K562 (cell line): Measurements from ENCODE around the gene IGF2R. TPM values are rescaled to one million over a fixed set of nuclear protein-coding genes. Genes with fewer than 3 reads are reported as not detected.

ENCODE experiments used
- ATAC-seq: fragments of 200-7000 bp; cut with Tn5 transposase; 3 replicates; pipeline ENCODE4 v1.9.1; 2020; ENCODE audit warnings: moderate library complexity
- BruUV-seq: library from RNA; stranded (reverse); fragments of 400-500 nt; replicated peaks from 2 replicates; lab custom pipeline; 2021; lab: Mats Ljungman, UMichigan
- CTCF ChIA-PET: fragments of 300-600 bp; formaldehyde crosslinking; extraction: SDS; loops from one replicate; lab custom pipeline; 2021; ENCODE audit warnings: low intra/inter-chr PET ratio; lab: Yijun Ruan, JAX
- POLR2A ChIA-PET: fragments of 300-600, 350-650 bp; sonication (Branson Sonifier 250); formaldehyde crosslinking; extraction: SDS; loops from one replicate; lab custom pipeline; 2021; ENCODE audit warnings: antibody characterized with exemption, inconsistent platforms; lab: Yijun Ruan, JAX
- DNase-seq, 4 experiments: peaks; one replicate each; pipeline versions ENCODE4 v3.0.0 to v3.0.0-alpha.2; 2011 to 2018; ENCODE audit warnings: low spot score in 3 of 4, mixed read lengths in 3 of 4; ENCODE audit errors: extremely low read depth in 1 of 4
- FAIRE-seq: peaks from 2 replicates; lab custom pipeline; 2011; peaks lifted over from hg19 to GRCh38; lab: Jason Lieb, UNC
- H2AFZ ChIP-seq: 2 replicates; pipeline ENCODE4 v1.6.0; 2011; ENCODE audit warnings: low read depth, low read length, control low read depth, inconsistent platforms
- H3K27ac ChIP-seq: fragments of 200-600 bp; 3 replicates; pipeline ENCODE4 v1.8.0; 2011; ENCODE audit warnings: low read depth, mild to moderate bottlenecking, control low read depth, inconsistent platforms, low read length, moderate library complexity, mixed read lengths; ENCODE audit errors: extremely low read depth
- H3K27me3 ChIP-seq, 2 experiments: fragments of 300-600 bp in 1 of 2; 2 replicates in 1 of 2; 3 replicates in 1 of 2; pipeline versions ENCODE4 v1.6.0 to v1.8.0; 2011; ENCODE audit warnings: inconsistent platforms in 2 of 2, low read length in 2 of 2, mild to moderate bottlenecking in 1 of 2, mixed read lengths in 1 of 2, moderate library complexity in 1 of 2; ENCODE audit not compliant: control insufficient read depth in 2 of 2, insufficient read depth in 2 of 2
- H3K36me3 ChIP-seq: fragments of 300-600 bp; 3 replicates; pipeline ENCODE4 v1.8.0; 2011; ENCODE audit warnings: mild to moderate bottlenecking, low read length, inconsistent platforms; ENCODE audit not compliant: control insufficient read depth, insufficient read depth
- H3K4me1 ChIP-seq, 2 experiments: fragments of 200-600 bp in 1 of 2; replicated peaks in 1 of 2; 2 replicates in 1 of 2; 3 replicates in 1 of 2; pipeline versions ENCODE4 v1.5.1 to v1.8.0; 2011; ENCODE audit warnings: inconsistent platforms in 2 of 2, low read length in 2 of 2, mild to moderate bottlenecking in 1 of 2, mixed read lengths in 1 of 2, moderate library complexity in 1 of 2; ENCODE audit not compliant: control insufficient read depth in 2 of 2, insufficient read depth in 2 of 2
- H3K4me2 ChIP-seq: 2 replicates; pipeline ENCODE4 v1.6.1; 2011; ENCODE audit warnings: low read length, control low read depth, inconsistent platforms, mixed read lengths; ENCODE audit not compliant: insufficient read depth
- H3K4me3 ChIP-seq: fragments of 200-600 bp; sonication (generic), shearing (Covaris generic); 2 replicates; pipeline ENCODE4 v1.5.1; 2016; ENCODE audit warnings: control low read depth, inconsistent platforms
- H3K79me2 ChIP-seq: fragments of 200-600 bp; 3 replicates; pipeline ENCODE4 v1.8.0; 2011; ENCODE audit warnings: low read length, inconsistent platforms; ENCODE audit not compliant: control insufficient read depth, insufficient read depth
- H3K9ac ChIP-seq, 2 experiments: 2 replicates each; pipeline versions ENCODE4 v1.6.0 to v1.6.1; 2011; ENCODE audit warnings: low read depth in 2 of 2, low read length in 2 of 2, control low read depth in 1 of 2, inconsistent platforms in 1 of 2, mild to moderate bottlenecking in 1 of 2, mixed read lengths in 1 of 2; ENCODE audit not compliant: insufficient read depth in 1 of 2
- H3K9me1 ChIP-seq: one replicate; pipeline ENCODE4 v1.6.0; 2011; ENCODE audit warnings: inconsistent platforms, mild to moderate bottlenecking, low read length, moderate library complexity; ENCODE audit not compliant: control insufficient read depth, insufficient read depth
- H3K9me3 ChIP-seq: replicated peaks from 2 replicates; pipeline ENCODE4 v1.5.1; 2011; ENCODE audit warnings: low read depth, low read length, inconsistent platforms; ENCODE audit not compliant: control insufficient read depth, insufficient read depth
- H4K20me1 ChIP-seq: replicated peaks from 2 replicates; pipeline ENCODE4 v1.6.1; 2011; ENCODE audit warnings: low read length, inconsistent platforms, mixed read lengths; ENCODE audit not compliant: control insufficient read depth, insufficient read depth
- ARID2 ChIP-seq: fragments of 450-650 bp; IDR thresholded peaks from 2 replicates; pipeline ENCODE4 v1.6.1; 2017; ENCODE audit warnings: antibody characterized with exemption, mild to moderate bottlenecking
- BMI1 ChIP-seq: fragments of 150-350 bp; IDR thresholded peaks from 2 replicates; pipeline ENCODE4 v1.6.1; 2014; ENCODE audit warnings: low read length
- CHAMP1 ChIP-seq: fragments of 450-650 bp; IDR thresholded peaks from 2 replicates; pipeline ENCODE4 v1.6.1; 2016; ENCODE audit warnings: mild to moderate bottlenecking
- ELK1 ChIP-seq: sonication (generic); formaldehyde crosslinking; IDR thresholded peaks from 2 replicates; pipeline ENCODE4 v1.8.1; 2022; ENCODE audit warnings: missing genetic modification reagents
- MBD2 ChIP-seq: sonication (generic); IDR thresholded peaks from 2 replicates; pipeline ENCODE4 v1.6.1; 2016; ENCODE audit warnings: low read depth, borderline replicate concordance
- MCM3 ChIP-seq: fragments of 450-650 bp; IDR thresholded peaks from 2 replicates; pipeline ENCODE4 v1.6.1; 2016
- NCOR1 ChIP-seq: fragments of 450-650 bp; IDR thresholded peaks from 2 replicates; pipeline ENCODE4 v1.6.1; 2016; ENCODE audit warnings: mild to moderate bottlenecking, moderate library complexity
- SAFB ChIP-seq: fragments of 200-400 bp; formaldehyde crosslinking; IDR thresholded peaks from 2 replicates; pipeline ENCODE4 v1.6.1; 2017; ENCODE audit warnings: low read depth, low read length, borderline replicate concordance
- SREBF1 ChIP-seq: fragments of 150-350 bp; IDR thresholded peaks from 2 replicates; pipeline ENCODE4 v1.6.1; 2014; ENCODE audit warnings: antibody characterized with exemption, low read depth, low read length, borderline replicate concordance
- YBX1 ChIP-seq: fragments of 450-650 bp; IDR thresholded peaks from 2 replicates; pipeline ENCODE4 v1.7.1; 2016; ENCODE audit warnings: mild to moderate bottlenecking
- ZBTB5 ChIP-seq: fragments of 450-650 bp; IDR thresholded peaks from 2 replicates; pipeline ENCODE4 v1.6.1; 2017; ENCODE audit warnings: antibody characterized with exemption
- ZNF436 ChIP-seq: fragments of 250-450, 450-650 bp; sonication (Bioruptor Pico); formaldehyde crosslinking; IDR thresholded peaks from 2 replicates; pipeline ENCODE4 v1.7.0; 2020; ENCODE audit warnings: mild to moderate bottlenecking
- WGBS: fragments of 100-300 bp; shearing (Covaris generic); methylation state at CpG from one replicate; pipeline ENCODE4 v1.1.6; 2016; ENCODE audit warnings: low coverage, mixed read lengths; ENCODE audit not compliant: insufficient coverage; ENCODE audit errors: missing lambda C conversion rate; 5-methylcytosine and 5-hydroxymethylcytosine counted together
- in situ Hi-C: fragments of 300-500 bp; cut with MboI; formaldehyde crosslinking; loops from 4 replicates; pipeline ENCODE4 v1.15.0; 2018; ENCODE audit warnings: inconsistent platforms, mixed read lengths
- intact Hi-C: fragments of 100-400 bp; cut with micrococcal nuclease; formaldehyde crosslinking; loops from 2 replicates; pipeline ENCODE4 v1.14.2; 2022
- polyA plus RNA-seq, 8 experiments: library from polyadenylated mRNA; depleted of rRNA in 4 of 8; stranded (reverse) in 5 of 8; unstranded in 3 of 8; fragments of >200 nt; fragmentation: Nextera tagmentation in 2 of 8; fragmentation: Illumina TruSeq in 1 of 8; extraction: Ambion mirVana in 2 of 8; extraction: Trizol in 1 of 8; gene quantifications; 2 replicates each; pipeline versions ENCODE4 v1.2.1 to v1.2.3, GENCODE V29; 2011 to 2014; ENCODE audit warnings: inconsistent platforms in 1 of 8, missing spikeins in 1 of 8
- total RNA-seq, 7 experiments: library from RNA; depleted of rRNA in 6 of 7; stranded (reverse); fragments of >200 nt in 6 of 7; fragmentation: Illumina TruSeq in 2 of 7; extraction: Trizol in 2 of 7; gene quantifications; 2 replicates each; pipeline versions ENCODE4 v1.2.1 to v1.2.3, GENCODE V29; 2011 to 2021; ENCODE audit warnings: low replicate concordance in 1 of 7

IGF2R gene
- total and polyA plus RNA-seq, 9 of the 15 experiments (the other 6 are each of a cell fraction or from before 2014, with no cell fraction given), result 3.5 to 92.3 (median 34.5) TPM

- no peak for TF ChIP-seq SAFB
- TF ChIP-seq MCM3, result no peak
- TF ChIP-seq, all 486 proteins: peak for 0
Measured at GRCh38 chr6:160121981-160122380, 153.1 kb downstream of the IGF2R start (continued).

GRCh38 chr6:160122744-160123143, 153.9 kb downstream of the IGF2R start:
- H3K27ac ChIP-seq, result no peak overlapping the region
- BruUV-seq, result no TSS peak
- TF ChIP-seq BMI1 (no peak), CHAMP1 (no peak), ELK1 (CRISPR knock-in tag) (no peak), ARID2 (no peak), ZNF436 (CRISPR knock-in tag) (no peak), ZBTB5 (no peak), MBD2 (no peak), YBX1 (no peak), NCOR1 (no peak), SREBF1 (no peak)
- H4K20me1 ChIP-seq, result no peaks in the 10 kb centered on the region; the same call in 1 of the 2 replicates
- FAIRE-seq, result no peak
- no peaks in the 10 kb centered on the region for H3K36me3 ChIP-seq
- 33% methylated on average over 5 of the region's 5 CpGs for WGBS
- H3K9ac ChIP-seq, result peak overlapping the region in 1 of 2 experiments; percentile 8; a peak in 1 of 4 replicates
- no peak overlapping the region for H2AFZ ChIP-seq
- no peaks in the 10 kb centered on the region for H3K79me2 ChIP-seq
- no peak for DNase-seq
- peaks cover 3 to 13% of the 10 kb centered on the region in 2 experiments; a peak in 2 of 5 replicates for H3K27me3 ChIP-seq
- ATAC-seq, result no peak
- CTCF ChIA-PET, result no interaction called here
- POLR2A ChIA-PET, result no interaction called here
- in situ Hi-C loops (no loop called here), intact Hi-C loops (no loop called here)
- H3K4me1 ChIP-seq, result peaks cover 0 to 7% of the 10 kb centered on the region in 2 experiments; a peak in 3 of 5 replicates
- H3K9me1 ChIP-seq, result no peaks in the 10 kb centered on the region
- no peak overlapping the region for H3K4me3 ChIP-seq
- H3K9me3 ChIP-seq, result no peaks in the 10 kb centered on the region; the same call in 1 of the 2 replicates
- H3K4me2 ChIP-seq, result no peak overlapping the region
